GM12891 (cell line): Measurements from ENCODE around the gene MICALL2.

Source experiments
- DNase-seq: peaks from one replicate; pipeline ENCODE4 v3.0.0; 2011; ENCODE audit warnings: low spot score; ENCODE audit not compliant: insufficient read length
- FAIRE-seq: peaks from 2 replicates; lab custom pipeline; 2011; peaks lifted over from hg19 to GRCh38; lab: Jason Lieb, UNC
- PAX5 ChIP-seq: IDR thresholded peaks from 2 replicates; pipeline ENCODE4 v1.6.1; 2011; ENCODE audit warnings: low read length, moderate library complexity, mild to moderate bottlenecking; ENCODE audit not compliant: insufficient read depth, severe bottlenecking
- POLR2A ChIP-seq: IDR thresholded peaks from 2 replicates; pipeline ENCODE4 v1.6.1; 2011; ENCODE audit warnings: low read depth, low read length, control low read depth
- POLR2AphosphoS5 ChIP-seq: IDR thresholded peaks from 2 replicates; pipeline ENCODE4 v1.6.1; 2011; ENCODE audit warnings: low read depth, low read length, control low read depth
- POU2F2 ChIP-seq: IDR thresholded peaks from 2 replicates; pipeline ENCODE4 v1.6.1; 2011; ENCODE audit warnings: low read depth, mild to moderate bottlenecking, control low read depth, low read length, moderate library complexity
- SPI1 ChIP-seq: IDR thresholded peaks from 2 replicates; pipeline ENCODE4 v1.6.1; 2011; ENCODE audit warnings: low read depth, low read length, control low read depth
- TAF1 ChIP-seq: IDR thresholded peaks from 2 replicates; pipeline ENCODE4 v1.6.1; 2011; ENCODE audit warnings: low read depth, low read length, control low read depth

MICALL2 gene

DNA sequence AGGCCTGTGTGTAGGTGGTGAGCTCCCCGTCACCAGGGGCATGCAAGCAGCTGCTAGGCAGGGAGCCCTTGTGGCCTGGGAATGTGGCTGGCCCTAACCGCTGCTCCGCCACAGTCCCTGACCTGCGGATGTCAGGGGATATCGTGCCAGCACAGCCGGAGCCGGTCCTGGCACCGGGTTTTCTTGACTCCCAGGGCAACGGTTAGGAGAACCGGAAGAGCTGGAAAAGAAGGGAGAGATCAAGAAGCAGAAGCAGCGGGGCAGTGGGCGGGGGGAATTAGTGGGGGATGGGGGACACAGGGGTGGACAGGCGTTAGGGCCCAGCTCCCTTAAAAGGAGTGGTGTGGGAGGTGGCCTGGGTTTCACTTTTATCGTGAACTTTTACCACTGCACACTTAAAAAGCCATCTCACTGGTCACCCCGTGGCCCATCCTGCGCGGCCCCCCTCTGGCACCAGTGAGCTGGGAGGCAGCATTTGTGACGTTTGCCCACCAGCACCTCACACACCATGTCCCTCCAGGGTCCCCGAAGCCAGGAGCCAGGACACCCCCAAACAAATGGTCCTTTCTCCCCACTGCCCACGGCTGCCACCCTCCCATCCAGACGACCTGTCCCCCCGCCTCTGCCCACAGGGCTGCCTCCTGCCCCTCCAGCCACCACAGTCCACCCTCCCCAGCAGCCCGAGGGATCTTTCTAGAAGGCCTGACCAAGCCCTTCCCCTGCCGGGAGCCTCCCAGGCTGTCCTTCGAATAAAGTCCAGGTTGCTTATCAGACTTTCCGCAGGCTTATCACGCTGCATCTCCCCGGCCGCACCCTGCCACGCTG lies 1.8 kb upstream of the MICALL2 start:
- FAIRE-seq (no peak), DNase-seq (no peak)
- TF ChIP-seq POU2F2 (no peak), TAF1 (no peak), POLR2A (no peak), POLR2AphosphoS5 (no peak), SPI1 (no peak), PAX5 (no peak)

DNA sequence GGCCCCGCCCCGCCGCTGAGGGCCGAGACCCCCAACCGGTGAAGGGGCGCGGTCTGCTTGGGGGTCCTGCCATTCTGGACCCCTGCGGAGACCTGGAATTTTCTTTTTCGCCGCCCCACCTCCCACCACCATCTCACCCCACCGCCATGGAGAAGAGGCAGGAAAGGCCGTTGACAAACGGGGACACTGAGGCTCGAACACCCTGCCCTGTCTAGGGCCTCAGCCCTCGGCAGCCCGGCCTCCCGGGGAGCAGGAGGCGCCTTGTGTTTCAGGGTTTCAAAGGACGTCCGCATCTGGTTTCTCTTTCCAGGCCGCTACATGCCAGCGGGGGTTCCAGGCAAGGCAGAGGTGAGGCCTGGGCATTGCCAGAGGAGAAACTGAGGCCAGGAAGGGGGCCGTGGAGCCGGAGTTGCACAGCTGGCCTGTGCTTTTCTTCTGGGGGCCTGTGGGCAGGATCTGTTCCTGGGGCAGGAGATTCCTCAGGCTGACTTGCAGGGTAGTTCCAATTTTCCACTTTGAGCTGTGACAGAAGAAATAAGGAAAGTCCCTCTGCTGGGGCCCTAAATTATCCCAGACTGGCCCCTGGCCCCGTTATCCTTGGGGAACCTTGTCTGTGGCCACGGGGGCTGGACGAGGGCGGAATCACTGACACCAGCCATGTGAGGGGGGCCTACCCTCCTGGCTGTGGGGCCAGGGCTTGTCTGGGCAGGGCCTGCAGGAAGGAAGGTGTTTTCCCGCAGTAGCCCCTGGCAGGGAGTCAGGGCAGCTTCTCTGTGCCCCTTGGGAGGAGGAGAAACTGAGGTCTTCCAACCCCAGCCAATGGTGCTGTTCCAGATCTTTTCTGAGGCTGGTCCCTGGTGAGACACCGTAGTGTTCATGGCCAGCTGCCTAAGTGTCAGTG lies 900 bp upstream of the MICALL2 start:
- TF ChIP-seq POLR2AphosphoS5 (no peak), TAF1 (no peak), PAX5 (no peak), POU2F2 (no peak), POLR2A (no peak)
- no peak for FAIRE-seq
- DNase-seq = no peak

DNA sequence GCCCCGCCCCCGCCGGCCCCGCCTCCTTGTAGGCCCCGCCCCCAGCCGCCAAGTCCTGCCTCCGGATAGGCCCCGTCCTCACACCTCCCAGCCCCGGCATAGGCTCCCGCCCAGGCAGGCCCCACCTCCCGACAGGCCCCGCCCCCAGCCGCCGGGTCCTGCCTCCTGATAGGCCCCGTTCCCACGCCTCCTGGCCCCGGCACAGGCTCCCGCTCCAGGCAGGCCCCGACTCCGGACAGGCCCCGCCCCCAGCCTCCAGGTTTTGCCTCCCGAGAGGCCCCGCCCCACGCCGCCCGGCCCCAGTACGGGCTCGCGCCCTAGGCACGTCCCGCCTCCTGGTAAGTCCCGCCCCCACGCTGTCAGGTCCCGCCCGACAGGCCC lies 232 bp upstream of the MICALL2 start:
- FAIRE-seq (peak; percentile 83), DNase-seq (peak; percentile 100)
- TF ChIP-seq POU2F2 (no peak), TAF1 (no peak), POLR2A (no peak)

DNA sequence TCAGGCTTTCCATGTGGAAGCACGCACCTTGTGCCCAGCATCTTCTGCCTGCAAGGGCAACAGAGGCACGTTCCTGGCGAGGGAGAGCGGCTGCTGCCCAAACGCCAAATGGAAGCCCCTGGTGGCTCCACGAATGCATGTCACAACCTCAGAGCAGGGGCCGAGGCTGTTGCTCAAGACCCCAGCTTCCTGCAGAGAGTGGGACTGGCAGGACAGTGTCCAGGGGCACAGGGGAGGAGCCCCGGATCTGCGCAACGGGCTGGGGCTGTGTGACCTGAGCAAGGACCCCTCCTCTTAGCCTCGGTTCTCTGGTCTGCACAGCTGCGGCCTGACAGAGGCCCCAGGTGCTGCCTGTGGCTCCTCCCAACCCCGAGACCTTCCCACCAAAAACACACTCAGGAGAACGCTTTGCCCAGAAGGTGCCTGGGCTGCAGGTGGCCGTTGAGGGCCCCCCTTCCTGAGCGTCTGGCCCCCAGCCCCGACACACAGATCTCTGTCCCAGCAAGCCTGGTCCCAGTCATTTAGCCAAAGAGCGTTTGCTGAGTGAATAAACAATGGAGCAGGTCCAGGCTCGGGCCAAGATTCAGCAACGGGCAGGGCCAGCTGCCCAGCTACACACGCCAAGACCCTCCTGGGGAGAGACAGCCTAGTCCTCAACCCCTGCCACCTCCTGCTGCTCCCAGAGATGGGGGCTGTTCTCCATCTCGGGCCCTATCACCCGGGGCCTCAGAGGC lies 1.2 kb downstream of the MICALL2 start:
- no peak for DNase-seq
- FAIRE-seq = no peak
- TF ChIP-seq POLR2AphosphoS5 (no peak), TAF1 (no peak), PAX5 (no peak), POLR2A (no peak), POU2F2 (no peak), SPI1 (no peak)

DNA sequence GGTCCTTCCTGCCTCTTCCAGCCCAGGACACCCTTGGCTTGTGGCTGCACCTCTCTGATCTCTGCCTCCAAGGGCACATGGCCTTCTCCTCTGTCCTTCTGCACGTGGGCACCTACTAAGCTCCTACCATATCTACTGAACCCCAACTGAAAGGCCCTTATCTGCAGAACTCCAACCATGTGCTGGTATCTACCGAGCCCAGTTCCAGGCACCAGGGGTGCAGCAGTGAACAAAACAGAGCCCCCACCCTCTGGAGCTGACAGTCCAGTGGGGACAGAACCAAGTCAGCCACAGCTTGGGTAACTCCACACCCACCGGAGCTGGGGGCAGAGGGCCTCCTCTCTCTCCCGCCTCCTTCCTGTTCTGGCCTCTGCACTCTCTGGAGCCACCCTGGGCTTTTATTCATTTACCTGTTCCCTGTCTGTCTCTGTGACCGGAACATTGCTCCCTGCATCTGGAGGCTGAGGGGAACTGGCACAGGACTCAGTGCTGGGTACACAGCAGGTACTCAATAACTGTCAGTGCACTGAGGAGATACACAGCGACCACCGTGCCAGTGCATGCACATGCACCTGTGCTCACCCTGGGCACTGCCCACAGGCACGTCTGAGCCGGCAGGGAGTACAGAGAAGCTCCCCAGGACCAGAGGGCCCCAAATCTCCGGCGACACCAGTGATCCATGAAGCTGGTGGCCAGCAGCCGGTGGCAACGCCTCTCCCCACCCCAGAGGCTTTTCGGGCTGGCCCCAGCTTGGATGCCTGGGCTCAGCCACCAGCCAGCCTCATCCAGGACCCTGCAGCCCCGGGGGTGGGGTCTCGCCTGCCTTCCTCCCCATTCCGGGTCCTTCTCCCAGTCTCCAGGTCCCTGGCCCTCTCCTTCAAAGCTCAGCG lies 2.0 kb downstream of the MICALL2 start:
- FAIRE-seq (no peak), DNase-seq (no peak)
- no peak for TF ChIP-seq TAF1
- no peak for TF ChIP-seq POLR2AphosphoS5
- TF ChIP-seq SPI1 = no peak
- TF ChIP-seq POLR2A = no peak
- TF ChIP-seq POU2F2 = no peak
- TF ChIP-seq PAX5 = no peak

DNA sequence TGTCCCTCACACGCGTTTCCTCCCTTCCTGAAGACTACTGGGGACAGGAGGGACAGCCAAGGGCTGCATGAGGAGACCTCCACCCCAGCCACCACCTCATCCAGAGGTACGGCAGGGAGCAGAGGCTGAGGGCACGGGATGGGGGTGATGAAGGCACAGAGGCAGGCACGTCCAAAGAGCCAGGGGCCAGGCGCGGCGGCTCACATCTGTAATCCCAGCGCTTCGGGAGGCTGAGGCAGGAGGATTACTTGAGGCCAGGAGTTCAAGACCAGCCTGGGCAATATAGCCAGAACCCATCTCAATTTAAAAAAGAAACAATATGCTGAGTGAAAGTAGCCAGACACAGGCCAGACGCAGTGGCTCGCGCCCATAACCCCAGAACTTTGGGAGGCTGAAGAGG lies 3.3 kb downstream of the MICALL2 start:
- no peak for TF ChIP-seq PAX5
- no peak for TF ChIP-seq POU2F2
- no peak for TF ChIP-seq SPI1
- no peak for TF ChIP-seq POLR2AphosphoS5
- TF ChIP-seq POLR2A = no peak
- TF ChIP-seq TAF1 = no peak
- no peak for FAIRE-seq
- DNase-seq = no peak

DNA sequence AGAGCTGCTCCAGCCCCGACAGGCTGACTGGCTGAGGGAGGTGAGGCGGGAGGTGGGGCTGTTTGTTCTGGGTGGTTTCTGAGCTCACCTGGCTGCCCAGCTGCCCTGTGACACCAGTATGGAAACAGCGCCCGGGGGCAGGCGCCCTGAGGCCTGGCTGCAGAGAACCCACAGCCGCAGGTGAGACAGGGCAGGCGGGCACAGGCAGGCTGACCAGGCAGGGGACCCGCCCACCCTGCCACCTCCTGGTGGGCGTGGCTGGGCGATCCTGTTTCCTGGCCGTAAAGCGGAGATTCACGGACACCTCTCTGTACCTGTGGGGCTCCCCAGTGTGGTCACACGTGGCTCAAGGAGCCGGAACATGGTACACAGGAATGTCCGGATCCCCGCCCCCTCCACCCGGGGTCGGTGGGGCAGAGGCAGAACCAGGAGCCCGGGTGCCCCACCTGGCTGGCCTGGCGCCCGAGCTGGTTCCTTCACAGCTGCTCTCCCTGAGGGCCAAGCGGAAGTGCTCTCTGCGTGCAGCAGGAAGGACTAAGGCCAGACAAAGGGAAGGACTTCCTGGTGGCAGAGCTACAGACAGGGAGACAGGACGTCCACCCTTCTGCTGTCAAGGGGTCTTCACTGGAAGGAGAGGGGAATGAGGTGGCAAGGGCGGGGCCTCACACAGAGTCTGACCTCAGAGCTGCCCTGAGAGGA lies 3.9 kb downstream of the MICALL2 start:
- no peak for FAIRE-seq
- TF ChIP-seq POLR2A (no peak), TAF1 (no peak), SPI1 (no peak), PAX5 (no peak), POU2F2 (no peak), POLR2AphosphoS5 (no peak)
- no peak for DNase-seq

DNA sequence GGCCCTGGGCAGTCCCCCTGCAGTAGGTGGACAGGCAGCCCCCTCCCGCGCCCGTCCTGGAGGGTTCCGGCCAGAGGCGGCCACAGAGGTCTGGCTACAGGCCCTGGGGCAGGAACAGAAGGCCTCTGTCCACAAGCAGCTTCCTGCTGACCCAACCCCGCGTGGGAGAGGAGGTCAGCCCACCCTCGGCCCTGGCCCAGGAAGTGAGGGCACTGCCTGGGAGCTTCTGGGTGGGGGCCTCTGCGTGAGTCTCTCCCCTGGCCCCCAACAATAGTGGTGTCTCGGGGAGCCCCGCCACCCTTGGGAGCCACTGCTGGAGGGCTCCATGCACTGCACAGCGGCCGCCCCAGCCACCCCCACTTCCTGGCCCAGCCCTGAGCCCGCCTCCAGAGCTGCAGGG lies 4.7 kb downstream of the MICALL2 start:
- DNase-seq (no peak), FAIRE-seq (no peak)
- no peak for TF ChIP-seq SPI1
- no peak for TF ChIP-seq POU2F2
- TF ChIP-seq PAX5 = no peak
- TF ChIP-seq POLR2A = no peak
- no peak for TF ChIP-seq TAF1
- no peak for TF ChIP-seq POLR2AphosphoS5
